HepG2 (cell line): Measurements from ENCODE around the gene GRK3. TPM values are rescaled to one million over a fixed set of nuclear protein-coding genes. Genes with fewer than 3 reads are reported as not detected.

Source experiments
- ATAC-seq: fragments of 200-7000 bp; cut with Tn5 transposase; 3 replicates; pipeline ENCODE4 v1.9.1; 2020; ENCODE audit warnings: mild to moderate bottlenecking, moderate library complexity
- BruUV-seq: library from RNA; stranded (reverse); fragments of 400-500 nt; replicated peaks from 2 replicates; lab custom pipeline; 2021; lab: Mats Ljungman, UMichigan
- CTCF ChIA-PET: fragments of 300-600 bp; formaldehyde crosslinking; extraction: SDS; loops from one replicate; lab custom pipeline; 2021; ENCODE audit warnings: low total read pairs, inconsistent platforms, low intra/inter-chr PET ratio; lab: Yijun Ruan, JAX
- POLR2A ChIA-PET: fragments of 350-600 bp; sonication (Branson Sonifier 250); formaldehyde crosslinking; loops from one replicate; lab custom pipeline; 2020; ENCODE audit warnings: antibody characterized with exemption, inconsistent platforms; lab: Yijun Ruan, JAX
- DNase-seq: peaks from one replicate; pipeline ENCODE4 v3.0.0-alpha.2; 2015; ENCODE audit warnings: low spot score
- FAIRE-seq: peaks from 3 replicates; lab custom pipeline; 2011; peaks lifted over from hg19 to GRCh38; lab: Jason Lieb, UNC
- H2AFZ ChIP-seq: one replicate; pipeline ENCODE4 v1.6.1; 2011; ENCODE audit warnings: low read length, inconsistent platforms
- H3K27ac ChIP-seq: fragments of 300-600 bp; 3 replicates; pipeline ENCODE4 v1.8.0; 2011; ENCODE audit warnings: mixed run types, mild to moderate bottlenecking, mixed read lengths, low read length, inconsistent platforms; ENCODE audit not compliant: insufficient read depth; ENCODE audit errors: extremely low read length
- H3K27me3 ChIP-seq, 2 experiments: fragments of 200-600 bp in 1 of 2; 2 replicates in 1 of 2; 3 replicates in 1 of 2; pipeline versions ENCODE4 v1.6.0 to v1.8.0; 2011; ENCODE audit warnings: low read length in 2 of 2, mild to moderate bottlenecking in 2 of 2, moderate library complexity in 2 of 2, inconsistent platforms in 1 of 2; ENCODE audit not compliant: insufficient read depth in 2 of 2, control insufficient read depth in 1 of 2
- H3K36me3 ChIP-seq, 2 experiments: fragments of 200-600 bp in 1 of 2; replicated peaks in 1 of 2; 2 replicates in 1 of 2; 3 replicates in 1 of 2; pipeline versions ENCODE4 v1.5.1 to v1.8.0; 2011; ENCODE audit warnings: low read length in 2 of 2, inconsistent platforms in 1 of 2; ENCODE audit not compliant: insufficient read depth in 2 of 2, control insufficient read depth in 1 of 2
- H3K4me1 ChIP-seq: 2 replicates; pipeline ENCODE4 v1.5.1; 2012; ENCODE audit warnings: low read length, inconsistent platforms; ENCODE audit not compliant: insufficient read depth
- H3K4me2 ChIP-seq: 2 replicates; pipeline ENCODE4 v1.6.0; 2011; ENCODE audit warnings: low read depth, low read length, inconsistent platforms
- H3K4me3 ChIP-seq, 3 experiments: fragments of 200-600 bp in 1 of 3; sonication (generic), shearing (Covaris generic) in 1 of 3; replicated peaks in 1 of 3; 2 replicates each; pipeline ENCODE4 v1.5.1; 2011 to 2016; ENCODE audit warnings: low read length in 3 of 3, inconsistent platforms in 2 of 3, low read depth in 2 of 3, mild to moderate bottlenecking in 2 of 3, control low read depth in 1 of 3, mixed read lengths in 1 of 3; ENCODE audit not compliant: insufficient read depth in 1 of 3
- H3K79me2 ChIP-seq: one replicate; pipeline ENCODE4 v1.6.1; 2011; ENCODE audit warnings: low read length, inconsistent platforms; ENCODE audit not compliant: insufficient read depth
- H3K9ac ChIP-seq: 2 replicates; pipeline ENCODE4 v1.6.0; 2011; ENCODE audit warnings: mild to moderate bottlenecking, low read depth, low read length, inconsistent platforms; ENCODE audit not compliant: insufficient read depth
- H3K9me3 ChIP-seq: 2 replicates; pipeline ENCODE4 v1.5.1; 2012; ENCODE audit warnings: mild to moderate bottlenecking, low read length
- H4K20me1 ChIP-seq: 2 replicates; pipeline ENCODE4 v1.6.0; 2011; ENCODE audit warnings: inconsistent platforms, mild to moderate bottlenecking, low read length, moderate library complexity; ENCODE audit not compliant: insufficient read depth
- ARNT ChIP-seq: fragments of 450-650 bp; IDR thresholded peaks from 2 replicates; pipeline ENCODE4 v1.6.1; 2017
- MATR3 ChIP-seq: sonication (generic); formaldehyde crosslinking; IDR thresholded peaks from 2 replicates; pipeline ENCODE4 v1.4.0; 2020; ENCODE audit warnings: missing genetic modification reagents
- PCBP2 ChIP-seq: fragments of 200-400 bp; formaldehyde crosslinking; optimal IDR thresholded peaks from 2 replicates; pipeline ENCODE3; 2018; ENCODE audit warnings: low read length, low read depth; ENCODE audit not compliant: poor library complexity, severe bottlenecking
- PLRG1 ChIP-seq: fragments of 450-650 bp; conservative IDR thresholded peaks from 2 replicates; pipeline ENCODE4 v1.6.1; 2016
- ZFYVE20 ChIP-seq: sonication (generic); formaldehyde crosslinking; IDR thresholded peaks from 2 replicates; pipeline ENCODE4 v1.8.0; 2023; ENCODE audit warnings: low read depth, mild to moderate bottlenecking, moderate library complexity, missing genetic modification reagents, borderline replicate concordance
- ZNF331 ChIP-seq: sonication (generic); formaldehyde crosslinking; IDR thresholded peaks from 2 replicates; pipeline ENCODE4 v1.4.0; 2020; ENCODE audit warnings: missing genetic modification reagents
- ZNF564 ChIP-seq: sonication (generic); formaldehyde crosslinking; IDR thresholded peaks from 2 replicates; pipeline ENCODE4 v1.8.1; 2023; ENCODE audit warnings: mild to moderate bottlenecking, missing genetic modification reagents
- WGBS: methylation state at CpG from one replicate; pipeline ENCODE4 v1.1.6; 2017; ENCODE audit warnings: low lambda C conversion rate; 5-methylcytosine and 5-hydroxymethylcytosine counted together
- in situ Hi-C: cut with HindIII; loops from 2 replicates; pipeline ENCODE4 v1.10.0; 2017; ENCODE audit warnings: low pct_unique_long_range_greater_than_20kb; ENCODE audit not compliant: extremely low pct_ligation_motif_present
- intact Hi-C: fragments of 100-400 bp; cut with micrococcal nuclease; formaldehyde crosslinking; loops from one replicate; pipeline ENCODE4 v1.10.0; 2022; ENCODE audit not compliant: unreplicated experiment
- polyA plus RNA-seq, 8 experiments: library from polyadenylated mRNA; depleted of rRNA in 3 of 8; stranded (reverse) in 7 of 8; unstranded in 1 of 8; fragments of >200 nt; fragmentation: Illumina TruSeq in 4 of 8; extraction: Trizol in 4 of 8; gene quantifications; 2 replicates each; pipeline versions ENCODE4 v1.2.1 to v1.2.3, GENCODE V29; 2011 to 2016; ENCODE audit warnings: low read depth in 4 of 8, missing spikeins in 1 of 8, mixed read lengths in 1 of 8; ENCODE audit not compliant: insufficient read depth in 1 of 8
- total RNA-seq, 5 experiments: library from RNA; depleted of rRNA; stranded (reverse); fragments of >200 nt; fragmentation: Illumina TruSeq; extraction: Trizol; gene quantifications; 2 replicates each; pipeline ENCODE4 v1.2.3, GENCODE V29; 2016; ENCODE audit warnings: low read depth in 1 of 5
- TF ChIP-seq, protein P1 (sequence below), 2 experiments: sonication (generic) in 1 of 2; formaldehyde crosslinking in 1 of 2; IDR thresholded peaks; 2 replicates each; pipeline versions ENCODE4 v1.5.1 to v1.6.1; 2011 to 2020; ENCODE audit warnings: borderline replicate concordance in 1 of 2, low read depth in 1 of 2, low read length in 1 of 2, mild to moderate bottlenecking in 1 of 2, missing genetic modification reagents in 1 of 2, moderate library complexity in 1 of 2
- TF ChIP-seq, protein P2 (sequence below): sonication (generic); formaldehyde crosslinking; IDR thresholded peaks from 2 replicates; pipeline ENCODE4 v1.4.0; 2020; ENCODE audit warnings: missing genetic modification reagents

GRK3 gene
- total and polyA plus RNA-seq, 2 of the 13 experiments (the other 11 are each of a cell fraction or from before 2014, with no cell fraction given): 8.5 to 16.7 TPM

DNA sequence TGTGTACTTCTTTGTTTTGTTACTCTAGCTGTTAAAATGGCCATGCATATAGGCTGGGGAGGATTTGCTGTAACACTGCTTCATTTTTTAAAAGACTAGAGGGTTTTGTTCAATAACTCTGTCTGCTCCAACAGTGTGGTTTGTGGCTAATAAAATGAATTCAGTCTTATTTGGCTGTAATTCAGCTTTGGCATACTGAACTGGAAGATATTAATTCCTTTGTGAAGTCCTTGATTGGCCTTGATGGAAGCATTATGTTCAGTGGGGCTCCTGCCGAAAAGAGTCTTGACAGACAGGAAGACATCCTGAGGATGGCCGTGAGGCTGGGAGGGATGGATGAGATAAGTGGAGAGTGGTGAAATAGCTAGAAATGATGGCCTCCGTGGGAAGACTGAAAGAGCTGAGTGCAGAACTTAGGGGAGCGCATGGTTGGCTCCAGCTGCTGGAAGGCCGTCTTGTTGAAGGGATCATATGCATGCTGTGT is 132.7 kb downstream of the GRK3 start (continued):
- TF ChIP-seq, protein P1, sequence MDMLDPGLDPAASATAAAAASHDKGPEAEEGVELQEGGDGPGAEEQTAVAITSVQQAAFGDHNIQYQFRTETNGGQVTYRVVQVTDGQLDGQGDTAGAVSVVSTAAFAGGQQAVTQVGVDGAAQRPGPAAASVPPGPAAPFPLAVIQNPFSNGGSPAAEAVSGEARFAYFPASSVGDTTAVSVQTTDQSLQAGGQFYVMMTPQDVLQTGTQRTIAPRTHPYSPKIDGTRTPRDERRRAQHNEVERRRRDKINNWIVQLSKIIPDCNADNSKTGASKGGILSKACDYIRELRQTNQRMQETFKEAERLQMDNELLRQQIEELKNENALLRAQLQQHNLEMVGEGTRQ (IDR thresholded peaks at IDR 0.05; ENCODE audit: low read depth, low read length): no peak
- TF ChIP-seq, protein P1 (CRISPR knock-in tag; IDR thresholded peaks at IDR 0.05; ENCODE audit: borderline replicate concordance): no peak
- TF ChIP-seq, protein P2, sequence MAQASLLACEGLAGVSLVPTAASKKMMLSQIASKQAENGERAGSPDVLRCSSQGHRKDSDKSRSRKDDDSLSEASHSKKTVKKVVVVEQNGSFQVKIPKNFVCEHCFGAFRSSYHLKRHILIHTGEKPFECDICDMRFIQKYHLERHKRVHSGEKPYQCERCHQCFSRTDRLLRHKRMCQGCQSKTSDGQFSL (CRISPR knock-in tag): no peak
- no peak for TF ChIP-seq ZNF331 (CRISPR knock-in tag)
- no peak for TF ChIP-seq ARNT
- TF ChIP-seq ZNF564: no peak
- TF ChIP-seq MATR3 (CRISPR knock-in tag): no peak
- TF ChIP-seq, all 625 proteins: peak for 0

DNA sequence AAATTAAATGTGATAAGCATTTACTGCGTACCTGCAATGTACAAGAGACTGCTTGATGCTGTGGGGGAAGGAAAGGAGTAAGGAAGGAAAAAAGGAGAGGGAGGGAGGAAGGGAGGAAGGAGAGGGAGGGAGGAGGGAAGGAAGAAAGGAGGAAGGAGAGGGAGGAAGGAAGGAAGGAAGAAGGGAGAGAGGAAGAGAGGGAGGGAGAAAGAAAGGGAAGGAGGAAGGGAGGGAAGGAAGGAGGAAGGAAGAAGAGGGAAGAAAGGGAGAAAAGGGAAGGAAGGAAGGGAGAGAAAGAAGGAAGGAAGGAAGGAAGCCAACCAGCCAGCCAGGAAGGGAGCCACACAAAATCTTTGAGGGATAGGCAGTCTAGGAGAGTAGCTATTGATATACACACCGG is 133.5 kb downstream of the GRK3 start:
- POLR2A ChIA-PET: no interaction called here
- FAIRE-seq: no peak
- H3K9ac ChIP-seq: no peak overlapping the region
- TF ChIP-seq ZFYVE20 (CRISPR knock-in tag) (no peak), PCBP2 (peak; percentile 79), PLRG1 (0 out of 2 replicates have a peak, but pooled peaks have one; percentile 25)
- TF ChIP-seq, all 625 proteins: peak for 2
- 95% methylated on average over 2 of the region's 2 CpGs for WGBS
- CTCF ChIA-PET: no interaction called here
- no peaks in the 10 kb centered on the region; the same call in 1 of the 2 replicates for H4K20me1 ChIP-seq
- no peak for DNase-seq
- H3K79me2 ChIP-seq: no peaks in the 10 kb centered on the region
- no TSS peak for BruUV-seq
- H3K27ac ChIP-seq: no peak overlapping the region
- no peaks in the 10 kb centered on the region for H3K9me3 ChIP-seq
- no peak overlapping the region for H2AFZ ChIP-seq
- in situ Hi-C loops: no loop called here
- intact Hi-C loops: no loop called here
- no peak overlapping the region for H3K4me2 ChIP-seq
- H3K4me3 ChIP-seq: no peak overlapping the region
- ATAC-seq: no peak
- H3K4me1 ChIP-seq: no peaks in the 10 kb centered on the region
- peaks cover 0 to 16% of the 10 kb centered on the region in 2 experiments; a peak in 2 of 5 replicates for H3K36me3 ChIP-seq
- H3K27me3 ChIP-seq: no peaks in the 10 kb centered on the region
